ENCODE measurements around the gene IDE.

GRCh38 chr10:92410501-92410900 lies 163.4 kb downstream of the IDE start:
- TF ChIP-seq CTCF (IDR thresholded peaks at IDR 0.05), result no peak
- TF ChIP-seq POLR2A (IDR thresholded peaks at IDR 0.05), result no peak
- TF ChIP-seq POLR2AphosphoS5 (IDR thresholded peaks at IDR 0.05), result no peak
- TF ChIP-seq EP300 (IDR thresholded peaks at IDR 0.05), result no peak
